ENCODE data around the gene HES2. TPM values are rescaled to one million over a fixed set of nuclear protein-coding genes. Genes with fewer than 3 reads are reported as not detected.

HES2 gene
- total RNA-seq, 1 donor from 2014 or later, result not detected

- Histone ChIP-seq H3K4me3 (peak within 1 kb of the TSS in 1 of 2 donors; percentile 32), H3K27me3 (no peaks in the 10 kb centered on the region), H3K27ac (no peak within 1 kb of the TSS), H3K4me1 (no peaks in the 10 kb centered on the region), H3K9me3 (no peaks in the 10 kb centered on the region), H3K36me3 (peaks cover 16 to 55% of the 10 kb centered on the region in 2 donors)
- TF ChIP-seq CTCF (IDR thresholded peaks at IDR 0.05), result no peak
- intact Hi-C loops (cut with DNase I), result no loop called here
- no peak for DNase-seq (ENCODE audit: low spot score in 2 of 2)
These were observed 46.3 kb upstream of the HES2 start, which contains the start of gene TNFRSF25 for GRCh38 chr1:6466023-6466422. TSS of gene TNFRSF25 (minus strand) at chr1:6466173. CDS start at chr1:6466107, 66 bp downstream.

- H3K4me3 ChIP-seq, result peak overlapping the region in 1 of 2 donors; percentile 32
- H3K9me3 ChIP-seq, result no peaks in the 10 kb centered on the region
- no peak overlapping the region for H3K27ac ChIP-seq
- TF ChIP-seq CTCF (IDR thresholded peaks at IDR 0.05), result no peak
- DNase-seq (ENCODE audit: low spot score in 2 of 2), result no peak
- peaks cover 11 to 50% of the 10 kb centered on the region in 2 donors for H3K36me3 ChIP-seq
- intact Hi-C loops (cut with DNase I), result no loop called here
- no peaks in the 10 kb centered on the region for H3K27me3 ChIP-seq
- no peaks in the 10 kb centered on the region for H3K4me1 ChIP-seq
These were observed 45.8 kb upstream of the HES2 start for GRCh38 chr1:6465461-6466005.

- no peak overlapping the region for H3K4me3 ChIP-seq
- no peak for DNase-seq (ENCODE audit: low spot score in 2 of 2)
- no peak overlapping the region for H3K27ac ChIP-seq
- H3K4me1 ChIP-seq, result no peaks in the 10 kb centered on the region
- H3K9me3 ChIP-seq, result no peaks in the 10 kb centered on the region
- intact Hi-C loops (cut with DNase I), result no loop called here
- peaks cover 4 to 44% of the 10 kb centered on the region in 2 donors for H3K36me3 ChIP-seq
- H3K27me3 ChIP-seq, result no peaks in the 10 kb centered on the region
- TF ChIP-seq CTCF (IDR thresholded peaks at IDR 0.05), result no peak
These were observed 45.2 kb upstream of the HES2 start for GRCh38 chr1:6464915-6465314.

- H3K4me1 ChIP-seq, result no peaks in the 10 kb centered on the region
- intact Hi-C loops (cut with DNase I), result no loop called here
- DNase-seq (ENCODE audit: low spot score in 2 of 2), result no peak
- H3K36me3 ChIP-seq, result peaks cover 3 to 39% of the 10 kb centered on the region in 2 donors
- no peaks in the 10 kb centered on the region for H3K27me3 ChIP-seq
- no peak overlapping the region for H3K4me3 ChIP-seq
- no peaks in the 10 kb centered on the region for H3K9me3 ChIP-seq
- no peak for TF ChIP-seq CTCF (IDR thresholded peaks at IDR 0.05)
- no peak overlapping the region for H3K27ac ChIP-seq
These were observed 44.8 kb upstream of the HES2 start for GRCh38 chr1:6464514-6464836.

GRCh38 chr1:6463120-6463412, 43.3 kb upstream of the HES2 start:
- H3K4me3 ChIP-seq, result no peak overlapping the region
- H3K4me1 ChIP-seq, result no peaks in the 10 kb centered on the region
- no peak for DNase-seq (ENCODE audit: low spot score in 2 of 2)
- no peaks in the 10 kb centered on the region for H3K27me3 ChIP-seq
- H3K36me3 ChIP-seq, result peaks cover 0 to 25% of the 10 kb centered on the region in 2 donors
- H3K9me3 ChIP-seq, result no peaks in the 10 kb centered on the region
- no peak for TF ChIP-seq CTCF (IDR thresholded peaks at IDR 0.05)
- no peak overlapping the region for H3K27ac ChIP-seq
- intact Hi-C loops (cut with DNase I), result no loop called here

All from ascending aorta (tissue), 2 donors.